Stimulated activated CD4-positive, alpha-beta T cell treated with anti-CD3 and anti-CD28 coated beads, TNF-alpha, amount 100 ng/mL, for 24 hours (primary cell): ENCODE results near the gene PSPN.
"Not testable (repeated sequence)": the region's sequence is repeated elsewhere in the genome, so short reads cannot be mapped to it uniquely, and the experiment has no call there.

Experiments used
- DNase-seq, 3 experiments: peaks; one replicate each; pipeline ENCODE4 v3.0.0-alpha.2; 2020; ENCODE audit warnings: low read depth in 3 of 3

PSPN gene

GRCh38 chr19:6373096-6373812 lies 2.5 kb downstream of the PSPN start:
- peak; percentile 98 to 100 (median 99) for DNase-seq

DNA sequence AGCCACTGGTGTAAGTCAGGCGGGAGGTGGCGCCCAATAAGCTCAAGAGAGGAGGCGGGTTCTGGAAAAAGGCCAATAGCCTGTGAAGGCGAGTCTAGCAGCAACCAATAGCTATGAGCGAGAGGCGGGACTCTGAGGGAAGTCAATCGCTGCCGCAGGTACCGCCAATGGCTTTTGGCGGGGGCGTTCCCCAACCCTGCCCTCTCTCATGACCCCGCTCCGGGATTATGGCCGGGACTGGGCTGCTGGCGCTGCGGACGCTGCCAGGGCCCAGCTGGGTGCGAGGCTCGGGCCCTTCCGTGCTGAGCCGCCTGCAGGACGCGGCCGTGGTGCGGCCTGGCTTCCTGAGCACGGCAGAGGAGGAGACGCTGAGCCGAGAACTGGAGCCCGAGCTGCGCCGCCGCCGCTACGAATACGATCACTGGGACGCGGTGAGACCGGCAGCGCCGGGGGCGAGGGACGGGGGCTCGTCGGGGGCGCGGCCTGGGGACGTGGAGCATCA lies 3.1 kb downstream of the PSPN start, which contains the start of gene ALKBH7:
TSS of gene ALKBH7 (plus strand) at position 201 of the 502 bp plus-strand sequence. CDS start at position 228, 27 bp downstream.
- peak; percentile 88 to 95 (median 94) for DNase-seq

DNA sequence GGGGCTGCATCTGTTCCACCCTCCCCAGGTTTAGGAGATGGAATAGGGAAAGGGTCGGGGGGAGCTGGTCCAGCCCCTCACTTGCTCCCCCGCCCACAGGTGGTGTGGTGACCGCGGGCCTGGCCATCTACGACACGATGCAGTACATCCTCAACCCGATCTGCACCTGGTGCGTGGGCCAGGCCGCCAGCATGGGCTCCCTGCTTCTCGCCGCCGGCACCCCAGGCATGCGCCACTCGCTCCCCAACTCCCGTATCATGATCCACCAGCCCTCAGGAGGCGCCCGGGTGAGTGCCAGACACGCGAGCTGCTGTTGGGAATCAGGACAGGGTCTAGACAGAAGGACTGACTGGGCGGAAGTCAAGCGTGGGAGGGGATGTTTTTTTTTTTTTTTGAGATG lies 11.4 kb downstream of the PSPN start:
- no peak for DNase-seq

- DNase-seq = no peak
Observed at GRCh38 chr19:6362351-6362801, 13.4 kb downstream of the PSPN start.

GRCh38 chr19:6362027-6362350 lies 13.7 kb downstream of the PSPN start:
- no peak for DNase-seq

- not testable (repeated sequence) for DNase-seq
Observed at GRCh38 chr19:6360857-6361216, 14.9 kb downstream of the PSPN start.

DNA sequence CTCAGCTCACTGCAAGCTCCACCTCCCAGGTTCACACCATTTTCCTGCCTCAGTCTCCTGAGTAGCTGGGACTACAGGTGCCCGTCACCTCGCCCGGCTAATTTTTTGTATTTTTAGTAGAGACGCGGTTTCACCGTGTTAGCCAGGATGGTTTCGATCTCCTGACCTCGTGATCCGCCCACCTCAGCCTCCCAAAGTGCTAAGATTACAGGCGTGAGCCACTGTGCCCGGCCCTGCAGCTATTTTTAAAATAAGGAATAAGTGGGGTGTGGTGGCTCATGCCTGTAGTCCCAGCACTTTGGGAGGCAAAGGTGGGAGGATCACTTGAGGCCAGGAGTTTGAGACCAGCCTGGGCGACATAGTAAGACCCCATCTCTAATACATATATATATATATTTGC lies 15.3 kb downstream of the PSPN start:
- DNase-seq = not testable (repeated sequence)

DNA sequence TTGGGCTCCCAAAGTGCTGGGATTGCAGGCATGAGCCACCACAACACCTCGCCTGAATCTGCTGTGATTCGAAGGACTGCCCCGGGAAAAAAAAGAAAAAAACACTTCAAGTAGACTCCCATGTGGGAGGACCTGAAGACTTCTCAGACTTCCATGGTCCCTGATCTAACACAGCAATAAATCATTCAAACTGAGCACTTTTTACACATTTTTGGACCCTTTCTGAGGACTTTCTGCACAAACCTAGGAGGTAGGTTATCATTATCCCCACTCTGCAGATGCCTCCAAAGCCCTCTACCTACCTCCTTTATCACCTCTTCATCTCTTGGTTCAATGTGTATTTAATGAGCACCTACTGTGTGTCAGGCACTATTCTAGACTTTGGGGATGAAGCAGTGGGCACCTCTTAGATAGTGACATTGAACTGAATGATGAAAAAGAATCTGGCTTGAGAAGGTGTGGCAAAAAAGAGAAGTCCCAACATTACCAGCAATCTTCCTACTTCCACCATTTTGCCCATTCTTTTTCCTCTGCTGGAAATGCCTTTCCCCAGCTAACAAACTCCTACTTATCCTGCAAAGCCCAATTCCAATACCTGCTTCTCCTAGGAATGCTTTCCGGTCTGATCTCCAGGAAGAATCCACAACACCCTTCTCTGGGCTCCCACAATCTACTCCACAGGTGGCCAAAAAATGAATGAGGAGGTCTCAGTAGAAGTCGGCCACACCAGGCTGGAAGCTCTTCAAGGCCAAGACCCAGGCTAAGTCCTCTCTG lies 16.0 kb downstream of the PSPN start:
- no peak for DNase-seq

DNA sequence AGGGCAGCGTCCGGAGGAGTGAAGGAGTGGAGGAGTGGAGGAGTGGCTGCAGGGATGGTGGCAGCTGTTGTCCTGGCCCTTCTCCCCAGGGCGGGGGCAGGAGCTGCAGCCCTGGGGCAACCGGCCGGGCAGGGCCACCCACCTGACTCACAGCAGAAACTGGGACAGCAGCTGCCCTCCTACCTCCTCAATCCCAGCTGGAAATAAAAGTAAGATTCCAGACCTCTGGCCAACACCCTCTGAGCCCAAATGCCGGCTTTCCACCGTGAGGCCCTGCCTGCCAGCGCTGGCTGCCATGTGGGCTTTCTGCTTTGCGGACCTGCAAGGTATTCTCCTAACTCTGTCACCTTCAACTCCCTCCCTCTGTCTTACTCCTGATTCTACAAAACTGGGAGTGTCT lies 17.7 kb downstream of the PSPN start:
- DNase-seq = no peak

DNA sequence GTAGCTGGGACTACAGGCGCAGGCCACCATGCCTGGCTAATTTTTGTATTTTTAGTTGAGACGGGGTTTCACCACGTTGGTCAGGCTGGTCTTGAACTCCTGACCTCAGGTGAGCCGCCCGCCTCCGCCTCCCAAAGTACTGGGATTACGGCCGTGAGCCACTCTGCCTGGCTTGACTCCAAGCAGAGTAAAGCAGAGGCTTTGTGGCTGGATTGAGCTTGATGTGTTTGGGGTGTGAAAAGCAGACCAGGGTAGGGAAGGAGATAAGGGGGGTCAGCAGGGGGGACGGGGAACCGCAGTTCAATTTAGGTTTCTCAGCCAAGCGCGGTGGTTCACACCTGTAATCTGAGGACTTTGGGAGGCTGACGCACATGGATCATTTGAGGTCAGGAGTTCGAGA lies 18.6 kb downstream of the PSPN start:
- DNase-seq = no peak

DNA sequence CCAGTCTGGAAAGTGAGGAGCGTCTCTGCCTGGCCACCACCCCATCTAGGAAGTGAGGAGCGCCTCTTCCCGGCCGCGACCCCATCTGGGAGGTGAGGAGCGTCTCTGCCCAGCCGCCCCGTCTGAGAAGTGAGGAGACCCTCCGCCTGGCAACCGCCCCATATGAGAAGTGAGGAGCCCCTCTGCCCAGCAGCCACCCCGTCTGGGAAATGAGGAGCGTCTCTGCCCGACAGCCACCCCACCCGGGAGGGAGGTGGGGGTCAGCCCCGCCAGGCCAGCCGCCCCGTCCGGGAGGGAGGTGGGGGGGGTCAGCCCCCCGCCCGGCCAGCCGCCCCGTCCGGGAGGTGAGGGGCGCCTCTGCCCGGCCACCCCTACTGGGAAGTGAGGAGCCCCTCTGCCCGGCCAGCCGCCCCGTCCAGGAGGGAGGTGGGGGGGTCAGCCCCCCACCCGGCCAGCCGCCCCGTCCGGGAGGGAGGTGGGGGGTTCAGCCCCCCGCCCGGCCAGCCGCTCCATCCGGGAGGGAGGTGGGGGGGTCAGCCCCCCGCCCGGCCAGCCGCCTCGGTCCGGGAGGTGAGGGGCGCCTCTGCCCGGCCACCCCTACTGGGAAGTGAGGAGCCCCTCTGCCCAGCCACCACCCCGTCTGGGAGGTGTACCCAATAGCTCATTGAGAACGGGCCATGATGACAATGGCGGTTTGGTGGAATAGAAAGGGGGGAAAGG lies 20.3 kb downstream of the PSPN start:
- not testable (repeated sequence) for DNase-seq

- DNase-seq = no peak
Observed at GRCh38 chr19:6354098-6354674, 21.5 kb downstream of the PSPN start.

DNA sequence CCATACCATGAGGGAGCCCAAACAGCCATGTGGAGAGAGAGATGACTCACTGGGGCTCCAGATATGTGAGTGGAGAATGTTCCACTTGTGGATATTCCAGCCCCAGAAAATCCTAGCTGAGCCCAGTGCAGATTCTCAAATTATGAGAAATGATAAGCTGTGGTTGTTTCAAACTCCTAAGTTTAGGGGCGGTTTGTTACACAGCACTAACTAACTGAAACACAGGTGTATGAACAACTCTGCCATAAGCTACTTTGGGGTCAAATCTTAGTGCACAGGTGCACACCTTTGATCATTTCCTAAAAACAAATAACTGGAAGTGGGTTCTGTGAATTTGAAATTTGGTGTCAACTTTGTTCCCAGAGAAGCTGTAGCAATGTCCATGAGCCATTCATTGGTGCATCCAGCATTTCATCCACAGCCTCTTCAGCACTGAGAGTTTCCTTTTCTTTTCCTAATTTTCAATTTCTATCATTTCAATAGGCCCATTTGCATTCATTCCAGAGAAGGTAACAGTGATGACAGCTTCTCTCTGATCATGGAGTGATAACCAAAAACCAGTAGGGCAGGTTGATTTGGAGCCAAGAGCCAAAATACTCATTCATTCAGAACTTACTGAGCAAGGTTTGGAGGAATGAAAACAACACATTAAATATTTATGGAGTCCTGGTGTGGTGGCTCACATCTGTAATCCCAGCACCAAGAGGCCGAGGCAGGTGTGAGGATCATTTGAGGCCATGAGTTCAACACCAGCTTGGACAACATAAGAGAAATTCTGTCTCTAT lies 23.2 kb downstream of the PSPN start:
- DNase-seq = no peak

DNA sequence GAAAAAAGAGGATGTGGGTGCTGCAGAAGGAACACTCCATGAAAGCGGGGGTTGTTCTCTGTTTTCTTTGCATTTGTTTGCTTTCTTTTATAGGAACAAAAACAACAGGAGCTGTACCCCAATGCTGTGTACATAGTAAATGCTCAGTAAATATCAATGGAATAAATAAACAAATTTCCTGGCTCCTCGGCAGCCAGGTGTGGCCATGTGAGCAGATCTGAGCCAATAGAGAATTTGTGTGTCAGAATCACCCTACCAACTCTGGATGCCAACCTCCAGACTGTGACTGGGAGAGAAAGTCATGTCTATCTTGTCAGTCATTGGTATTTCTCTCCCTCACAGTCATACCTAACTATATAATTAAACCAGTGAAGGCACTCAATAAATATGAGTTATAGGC lies 25.0 kb downstream of the PSPN start:
- no peak for DNase-seq

DNA sequence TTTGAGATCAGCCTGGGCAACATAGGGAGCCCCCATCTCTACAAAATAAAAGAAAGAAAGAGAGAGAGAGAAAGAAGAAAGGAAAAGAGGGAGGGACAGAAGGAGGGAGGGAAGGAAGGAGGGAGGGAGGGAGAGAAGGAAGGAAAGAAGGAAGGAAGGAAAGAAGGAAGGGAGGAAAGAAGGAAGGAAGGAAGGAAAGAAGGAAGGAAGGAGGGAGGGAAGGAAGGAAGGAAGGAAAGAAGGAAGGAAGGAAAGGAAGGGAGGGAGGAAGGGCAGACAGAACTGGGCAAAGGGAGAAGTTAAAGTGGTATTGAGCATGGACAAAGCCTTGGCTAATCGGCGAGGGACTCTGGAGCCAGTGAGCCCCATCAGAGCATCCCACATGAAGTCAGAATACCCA lies 26.5 kb downstream of the PSPN start:
- DNase-seq = not testable (repeated sequence)

- no peak for DNase-seq
Observed at GRCh38 chr19:6343462-6343861, 32.3 kb downstream of the PSPN start.

DNA sequence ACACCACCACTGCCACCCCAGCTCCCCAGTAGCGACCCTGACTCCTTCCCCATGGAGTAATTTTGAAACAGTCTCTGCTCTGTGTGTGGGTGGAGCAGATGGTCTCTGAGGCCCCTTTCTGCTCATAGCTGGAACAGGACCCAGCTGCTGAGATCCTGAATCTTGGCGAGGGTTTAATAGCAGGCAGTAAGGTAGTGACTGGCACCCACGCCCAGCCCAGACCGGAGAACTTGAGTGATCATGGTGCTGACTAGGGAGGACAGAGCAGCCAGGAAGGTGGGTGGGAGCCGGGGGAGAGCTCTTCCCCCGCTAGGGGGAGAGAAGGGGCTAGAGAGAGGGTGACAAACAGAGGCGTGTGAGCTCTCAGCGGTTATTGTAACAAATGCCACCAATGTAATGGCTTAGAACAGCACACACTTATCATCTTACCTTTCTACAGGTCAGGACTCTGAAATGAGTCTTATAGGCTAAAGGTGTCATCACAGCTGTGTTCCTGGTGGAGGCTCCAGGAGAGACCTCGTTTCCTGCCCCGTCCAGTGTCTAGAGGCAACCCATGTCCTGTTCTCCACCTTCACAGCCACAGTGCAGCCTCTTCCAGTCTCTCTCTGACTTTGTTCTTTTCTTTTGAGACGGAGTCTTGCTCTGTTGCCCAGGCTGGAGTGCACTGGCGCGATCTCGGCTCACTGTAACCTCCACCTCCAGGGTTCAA lies 35.1 kb downstream of the PSPN start:
- no peak for DNase-seq

GRCh38 chr19:6334490-6335285 lies 41.0 kb downstream of the PSPN start:
- DNase-seq = no peak

- DNase-seq = no peak
Observed at GRCh38 chr19:6333439-6333838, 42.3 kb downstream of the PSPN start, which contains the start of gene ACER1. Gene ACER1 (minus strand): TSS chr19:6333612. CDS start chr19:6333551, 61 bp downstream.

- DNase-seq = no peak
Observed at GRCh38 chr19:6326815-6327214, 48.9 kb downstream of the PSPN start.
